HG03280 (cell line): ENCODE data around the gene SRPRB.
A peak's percentile ranks its signal among the peaks of the same experiment; 100 is the strongest.

Experiments used
- ATAC-seq: cut with Tn5 transposase; IDR thresholded peaks from one replicate; pipeline ENCODE4 v1.9.1; 2021; ENCODE audit warnings: mild to moderate bottlenecking, moderate library complexity; ENCODE audit not compliant: unreplicated experiment

Gene SRPRB

GRCh38 chr3:133805702-133806475 lies at the start of gene SRPRB:
Gene SRPRB, plus strand, starts transcription at chr3:133805815. Its CDS starts 34 bp downstream, at chr3:133805849.
- peak; percentile 98 for ATAC-seq

GRCh38 chr3:133756716-133757694 lies 48.6 kb upstream of the SRPRB start:
- ATAC-seq = no peak

GRCh38 chr3:133757701-133758567 lies 47.7 kb upstream of the SRPRB start:
- no peak for ATAC-seq

- no peak for ATAC-seq
Observed at GRCh38 chr3:133758568-133758928, 47.1 kb upstream of the SRPRB start.

- no peak for ATAC-seq
Observed at GRCh38 chr3:133758964-133759739, 46.5 kb upstream of the SRPRB start.

- ATAC-seq = no peak
Observed at GRCh38 chr3:133759740-133760305, 45.8 kb upstream of the SRPRB start.

GRCh38 chr3:133760916-133761315 lies 44.7 kb upstream of the SRPRB start:
- no peak for ATAC-seq

- ATAC-seq = no peak
Observed at GRCh38 chr3:133761605-133762484, 43.8 kb upstream of the SRPRB start.

- no peak for ATAC-seq
Observed at GRCh38 chr3:133762539-133762938, 43.1 kb upstream of the SRPRB start.

- ATAC-seq = no peak
Observed at GRCh38 chr3:133763797-133764683, 41.6 kb upstream of the SRPRB start.

- ATAC-seq = no peak
Observed at GRCh38 chr3:133765256-133765655, 40.4 kb upstream of the SRPRB start.

GRCh38 chr3:133767607-133768006 lies 38.0 kb upstream of the SRPRB start:
- ATAC-seq = no peak

GRCh38 chr3:133769536-133769935 lies 36.1 kb upstream of the SRPRB start:
- ATAC-seq = no peak

- no peak for ATAC-seq
Observed at GRCh38 chr3:133773732-133774131, 31.9 kb upstream of the SRPRB start.

GRCh38 chr3:133775309-133775708 lies 30.3 kb upstream of the SRPRB start:
- ATAC-seq = no peak

- no peak for ATAC-seq
Observed at GRCh38 chr3:133775835-133776234, 29.8 kb upstream of the SRPRB start.

GRCh38 chr3:133776794-133777438 lies 28.7 kb upstream of the SRPRB start:
- no peak for ATAC-seq
